ENCODE measurements around the gene WDR59.

DNA sequence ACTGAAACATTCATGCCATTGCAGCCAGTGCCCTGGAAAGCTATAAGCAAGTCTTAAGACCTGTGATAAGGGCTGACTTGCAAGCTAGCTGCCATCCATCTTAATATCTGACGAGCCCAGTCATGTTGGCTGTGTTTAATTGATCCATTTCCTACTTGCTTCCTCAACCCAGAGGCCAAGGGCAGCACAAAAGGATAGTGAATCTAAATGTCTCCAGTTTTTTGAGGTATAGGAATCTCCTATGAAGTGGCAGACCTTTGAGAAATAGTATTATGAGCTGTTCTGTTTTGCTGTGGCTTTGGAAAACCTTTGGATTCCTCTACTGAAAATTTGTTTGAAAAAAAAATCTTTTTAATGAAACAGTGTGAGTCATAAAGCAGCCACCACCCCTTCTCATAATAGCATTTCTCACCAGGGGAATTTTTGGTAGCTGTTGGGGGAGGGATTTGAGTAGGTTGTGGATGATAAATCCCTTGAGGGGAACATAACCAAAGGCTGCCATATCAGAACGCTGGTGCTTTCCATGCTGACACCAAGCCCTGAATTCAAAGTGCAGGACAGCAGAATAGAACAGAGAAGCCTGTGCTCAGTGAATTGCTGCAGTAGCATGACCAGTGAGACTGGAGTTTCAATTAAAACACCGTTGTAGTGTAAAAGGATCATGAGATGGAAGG lies 26.8 kb upstream of the WDR59 start:
- TF ChIP-seq SIN3A (IDR thresholded peaks at IDR 0.05; ENCODE audit: borderline replicate concordance, low read depth, low read length): no peak
- TF ChIP-seq, protein P1, sequence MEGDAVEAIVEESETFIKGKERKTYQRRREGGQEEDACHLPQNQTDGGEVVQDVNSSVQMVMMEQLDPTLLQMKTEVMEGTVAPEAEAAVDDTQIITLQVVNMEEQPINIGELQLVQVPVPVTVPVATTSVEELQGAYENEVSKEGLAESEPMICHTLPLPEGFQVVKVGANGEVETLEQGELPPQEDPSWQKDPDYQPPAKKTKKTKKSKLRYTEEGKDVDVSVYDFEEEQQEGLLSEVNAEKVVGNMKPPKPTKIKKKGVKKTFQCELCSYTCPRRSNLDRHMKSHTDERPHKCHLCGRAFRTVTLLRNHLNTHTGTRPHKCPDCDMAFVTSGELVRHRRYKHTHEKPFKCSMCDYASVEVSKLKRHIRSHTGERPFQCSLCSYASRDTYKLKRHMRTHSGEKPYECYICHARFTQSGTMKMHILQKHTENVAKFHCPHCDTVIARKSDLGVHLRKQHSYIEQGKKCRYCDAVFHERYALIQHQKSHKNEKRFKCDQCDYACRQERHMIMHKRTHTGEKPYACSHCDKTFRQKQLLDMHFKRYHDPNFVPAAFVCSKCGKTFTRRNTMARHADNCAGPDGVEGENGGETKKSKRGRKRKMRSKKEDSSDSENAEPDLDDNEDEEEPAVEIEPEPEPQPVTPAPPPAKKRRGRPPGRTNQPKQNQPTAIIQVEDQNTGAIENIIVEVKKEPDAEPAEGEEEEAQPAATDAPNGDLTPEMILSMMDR (IDR thresholded peaks at IDR 0.05): no peak
- TF ChIP-seq TAF1 (IDR thresholded peaks at IDR 0.05; ENCODE audit: borderline replicate concordance, low read depth, low read length): no peak
- TF ChIP-seq EZH2phosphoT487 (IDR thresholded peaks at IDR 0.05; ENCODE audit: borderline replicate concordance, low read depth): no peak
- no peak for TF ChIP-seq FOXJ3 (CRISPR knock-in tag; IDR thresholded peaks at IDR 0.05)
- TF ChIP-seq POLR2AphosphoS5 (IDR thresholded peaks at IDR 0.05; ENCODE audit: low read depth, low read length): no peak
- TF ChIP-seq, protein P2, sequence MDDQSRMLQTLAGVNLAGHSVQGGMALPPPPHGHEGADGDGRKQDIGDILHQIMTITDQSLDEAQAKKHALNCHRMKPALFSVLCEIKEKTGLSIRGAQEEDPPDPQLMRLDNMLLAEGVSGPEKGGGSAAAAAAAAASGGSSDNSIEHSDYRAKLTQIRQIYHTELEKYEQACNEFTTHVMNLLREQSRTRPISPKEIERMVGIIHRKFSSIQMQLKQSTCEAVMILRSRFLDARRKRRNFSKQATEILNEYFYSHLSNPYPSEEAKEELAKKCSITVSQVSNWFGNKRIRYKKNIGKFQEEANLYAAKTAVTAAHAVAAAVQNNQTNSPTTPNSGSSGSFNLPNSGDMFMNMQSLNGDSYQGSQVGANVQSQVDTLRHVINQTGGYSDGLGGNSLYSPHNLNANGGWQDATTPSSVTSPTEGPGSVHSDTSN (IDR thresholded peaks at IDR 0.05): no peak; the same call in none of the 2 replicates
- no peak for TF ChIP-seq RAD21 (IDR thresholded peaks at IDR 0.05; ENCODE audit: low read length)
- TF ChIP-seq RCOR1 (IDR thresholded peaks at IDR 0.05; ENCODE audit: low read length): no peak
- TF ChIP-seq RFX5 (IDR thresholded peaks at IDR 0.05; ENCODE audit: low read length): no peak
- no peak for TF ChIP-seq ELF1 (IDR thresholded peaks at IDR 0.05)
- no peak for TF ChIP-seq EP300 (IDR thresholded peaks at IDR 0.05; ENCODE audit: borderline replicate concordance in 1 of 2, low read depth in 1 of 2, low read length in 1 of 2)
- TF ChIP-seq TEAD4 (IDR thresholded peaks at IDR 0.05; ENCODE audit: borderline replicate concordance, insufficient read depth): no peak
